ENCODE measurements around the gene ECT2L. TPM values are rescaled to one million over a fixed set of nuclear protein-coding genes. Genes with fewer than 3 reads are reported as not detected.
A peak's percentile ranks its signal among the peaks of the same experiment; 100 is the strongest.

Gene ECT2L
- total RNA-seq, 1 experiment from 2014 or later: not detected

- no peak overlapping the region for H3K27ac ChIP-seq (ENCODE audit: low read length)
- peaks cover 7% of the 10 kb centered on the region for H3K4me1 ChIP-seq (ENCODE audit: low read length)
- H3K9me3 ChIP-seq (ENCODE audit: low read length): no peaks in the 10 kb centered on the region
- no peak overlapping the region for H2AFZ ChIP-seq (ENCODE audit: low read length)
- no peak for DNase-seq
- peak overlapping the region; percentile 51 for H3K4me2 ChIP-seq (ENCODE audit: low read depth, low read length, poor library complexity, severe bottlenecking)
- no peaks in the 10 kb centered on the region for H3K36me3 ChIP-seq (ENCODE audit: insufficient read depth, low read length)
- no peaks in the 10 kb centered on the region for H4K20me1 ChIP-seq (ENCODE audit: insufficient read depth, low read depth, low read length)
- H3K27me3 ChIP-seq (ENCODE audit: low read length): no peaks in the 10 kb centered on the region
- H3K4me3 ChIP-seq (ENCODE audit: low read length): no peak overlapping the region
- H3K9me2 ChIP-seq (replicated peaks; ENCODE audit: insufficient read depth, low read length): no peaks in the 10 kb centered on the region
- no peaks in the 10 kb centered on the region for H3K79me2 ChIP-seq (ENCODE audit: low read length)
- H3K9ac ChIP-seq (ENCODE audit: low read length): no peak overlapping the region
Measured at GRCh38 chr6:138797806-138798446, 2.0 kb downstream of the ECT2L start.

DNA sequence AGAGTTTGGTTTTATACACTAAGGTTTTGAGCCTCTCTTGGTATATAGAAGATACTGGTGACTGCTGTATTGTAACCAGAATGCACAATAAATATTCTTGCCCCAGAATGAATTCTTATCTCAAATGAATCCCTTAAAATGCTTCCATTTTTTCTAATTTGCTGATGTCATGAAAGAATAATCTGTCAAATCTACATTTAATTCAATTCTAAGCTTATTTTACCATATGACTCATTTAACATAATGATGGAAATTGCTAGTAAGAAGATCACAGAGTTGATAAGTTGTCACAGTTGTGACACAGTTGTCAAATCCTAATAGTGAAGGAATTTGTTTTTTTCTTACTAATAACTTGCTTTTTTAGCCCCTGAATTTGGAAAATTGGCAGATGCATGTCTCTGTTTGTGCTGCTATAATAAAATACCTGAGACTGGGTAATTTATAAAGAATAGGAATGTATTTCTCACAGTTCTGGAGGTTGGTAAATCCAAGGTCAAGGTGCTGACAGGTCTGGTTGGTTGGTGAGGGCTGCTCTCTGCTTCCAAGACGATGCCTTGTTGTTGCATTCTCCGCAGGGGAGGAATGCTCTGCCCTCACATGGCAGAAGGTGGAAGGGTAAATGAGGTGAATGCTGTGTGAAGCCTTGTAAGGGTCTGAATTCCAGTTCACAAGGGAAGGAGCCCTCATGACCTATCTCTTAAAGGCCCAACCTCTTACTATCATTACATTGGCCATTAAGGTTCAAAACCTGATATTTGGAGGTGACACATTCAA lies 4.7 kb downstream of the ECT2L start:
- H4K20me1 ChIP-seq (ENCODE audit: insufficient read depth, low read depth, low read length): no peaks in the 10 kb centered on the region
- H3K4me3 ChIP-seq (ENCODE audit: low read length): no peak overlapping the region
- no peaks in the 10 kb centered on the region for H3K9me2 ChIP-seq (replicated peaks; ENCODE audit: insufficient read depth, low read length)
- no peaks in the 10 kb centered on the region for H3K27me3 ChIP-seq (ENCODE audit: low read length)
- no peaks in the 10 kb centered on the region for H3K9me3 ChIP-seq (ENCODE audit: low read length)
- peaks cover 11% of the 10 kb centered on the region for H3K4me1 ChIP-seq (ENCODE audit: low read length)
- no peaks in the 10 kb centered on the region for H3K79me2 ChIP-seq (ENCODE audit: low read length)
- H2AFZ ChIP-seq (ENCODE audit: low read length): no peak overlapping the region
- H3K27ac ChIP-seq (ENCODE audit: low read length): no peak overlapping the region
- H3K36me3 ChIP-seq (ENCODE audit: insufficient read depth, low read length): no peaks in the 10 kb centered on the region
- no peak overlapping the region for H3K4me2 ChIP-seq (ENCODE audit: low read depth, low read length, poor library complexity, severe bottlenecking)
- no peak for DNase-seq
- no peak overlapping the region for H3K9ac ChIP-seq (ENCODE audit: low read length)

DNA sequence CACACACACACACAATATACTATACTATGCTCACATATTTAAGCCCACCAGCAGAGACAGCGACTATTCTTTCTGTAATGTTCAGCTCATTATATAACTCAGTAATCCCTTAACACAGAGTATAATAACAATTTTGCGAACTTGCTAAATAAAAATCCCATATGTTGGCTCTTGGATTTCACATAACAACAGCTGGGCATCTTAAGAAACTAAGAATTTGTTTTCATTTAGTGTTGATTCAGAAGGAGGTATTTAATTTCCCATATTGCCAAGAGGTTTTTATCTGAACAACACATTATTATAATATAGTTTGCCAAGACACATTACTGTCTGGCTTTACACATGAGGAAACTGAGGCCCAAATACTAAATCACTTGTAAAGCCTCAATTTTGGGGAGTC lies 7.4 kb downstream of the ECT2L start:
- DNase-seq: no peak
- peaks cover 23% of the 10 kb centered on the region for H3K4me1 ChIP-seq (ENCODE audit: low read length)
- no peaks in the 10 kb centered on the region for H3K27me3 ChIP-seq (ENCODE audit: low read length)

DNA sequence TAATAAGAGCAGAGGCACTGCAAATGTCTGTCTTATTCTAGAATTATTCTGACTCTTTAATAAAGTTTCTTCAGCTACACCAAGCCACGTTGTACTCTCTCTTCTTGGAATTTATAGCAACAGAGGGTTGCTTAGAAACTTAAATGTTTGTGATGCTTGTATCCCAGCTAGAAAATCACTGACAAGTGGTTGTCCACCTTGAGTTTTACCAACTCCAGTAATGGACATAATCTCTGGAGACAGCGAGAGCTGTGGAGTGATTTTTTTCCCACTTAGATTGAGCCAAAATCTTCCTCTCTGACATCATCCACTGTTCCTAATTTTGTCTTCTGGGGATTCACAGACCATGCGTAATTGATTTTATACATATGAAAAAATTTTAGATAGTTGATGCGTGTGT lies 8.0 kb downstream of the ECT2L start:
- H2AFZ ChIP-seq (ENCODE audit: low read length): no peak overlapping the region
- H3K9me2 ChIP-seq (replicated peaks; ENCODE audit: insufficient read depth, low read length): 0 out of 2 replicates have a peak, but pooled peaks cover 3% of the 10 kb centered on the region
- no peaks in the 10 kb centered on the region for H3K36me3 ChIP-seq (ENCODE audit: insufficient read depth, low read length)
- no peaks in the 10 kb centered on the region for H3K27me3 ChIP-seq (ENCODE audit: low read length)
- no peaks in the 10 kb centered on the region for H3K79me2 ChIP-seq (ENCODE audit: low read length)
- no peak overlapping the region for H3K4me2 ChIP-seq (ENCODE audit: low read depth, low read length, poor library complexity, severe bottlenecking)
- H3K4me1 ChIP-seq (ENCODE audit: low read length): peaks cover 23% of the 10 kb centered on the region
- no peaks in the 10 kb centered on the region for H4K20me1 ChIP-seq (ENCODE audit: insufficient read depth, low read depth, low read length)
- H3K9ac ChIP-seq (ENCODE audit: low read length): no peak overlapping the region
- H3K9me3 ChIP-seq (ENCODE audit: low read length): no peaks in the 10 kb centered on the region
- no peak overlapping the region for H3K27ac ChIP-seq (ENCODE audit: low read length)
- no peak for DNase-seq
- no peak overlapping the region for H3K4me3 ChIP-seq (ENCODE audit: low read length)

More for the DNA sequence above, 7.4 kb downstream of the ECT2L start:
- Histone ChIP-seq H3K36me3 (ENCODE audit: insufficient read depth, low read length) (no peaks in the 10 kb centered on the region), H3K79me2 (ENCODE audit: low read length) (no peaks in the 10 kb centered on the region), H3K9ac (ENCODE audit: low read length) (no peak overlapping the region), H3K4me2 (ENCODE audit: low read depth, low read length, poor library complexity, severe bottlenecking) (no peak overlapping the region), H3K9me2 (replicated peaks; ENCODE audit: insufficient read depth, low read length) (0 out of 2 replicates have a peak, but pooled peaks cover 3% of the 10 kb centered on the region), H3K27ac (ENCODE audit: low read length) (no peak overlapping the region), H3K9me3 (ENCODE audit: low read length) (no peaks in the 10 kb centered on the region), H3K4me3 (ENCODE audit: low read length) (no peak overlapping the region), H4K20me1 (ENCODE audit: insufficient read depth, low read depth, low read length) (no peaks in the 10 kb centered on the region), H2AFZ (ENCODE audit: low read length) (no peak overlapping the region)

- no peaks in the 10 kb centered on the region for H3K27me3 ChIP-seq (ENCODE audit: low read length)
- no peaks in the 10 kb centered on the region for H3K9me3 ChIP-seq (ENCODE audit: low read length)
- no peak overlapping the region for H2AFZ ChIP-seq (ENCODE audit: low read length)
- H3K4me3 ChIP-seq (ENCODE audit: low read length): no peak overlapping the region
- no peaks in the 10 kb centered on the region for H3K79me2 ChIP-seq (ENCODE audit: low read length)
- no peak overlapping the region for H3K9ac ChIP-seq (ENCODE audit: low read length)
- H3K9me2 ChIP-seq (replicated peaks; ENCODE audit: insufficient read depth, low read length): 0 out of 2 replicates have a peak, but pooled peaks cover 3% of the 10 kb centered on the region
- H3K36me3 ChIP-seq (ENCODE audit: insufficient read depth, low read length): no peaks in the 10 kb centered on the region
- peaks cover 23% of the 10 kb centered on the region for H3K4me1 ChIP-seq (ENCODE audit: low read length)
- no peak overlapping the region for H3K27ac ChIP-seq (ENCODE audit: low read length)
- DNase-seq: no peak
- H3K4me2 ChIP-seq (ENCODE audit: low read depth, low read length, poor library complexity, severe bottlenecking): peak overlapping the region; percentile 24
- H4K20me1 ChIP-seq (ENCODE audit: insufficient read depth, low read depth, low read length): no peaks in the 10 kb centered on the region
Measured at GRCh38 chr6:138805016-138805765, 9.3 kb downstream of the ECT2L start.

DNA sequence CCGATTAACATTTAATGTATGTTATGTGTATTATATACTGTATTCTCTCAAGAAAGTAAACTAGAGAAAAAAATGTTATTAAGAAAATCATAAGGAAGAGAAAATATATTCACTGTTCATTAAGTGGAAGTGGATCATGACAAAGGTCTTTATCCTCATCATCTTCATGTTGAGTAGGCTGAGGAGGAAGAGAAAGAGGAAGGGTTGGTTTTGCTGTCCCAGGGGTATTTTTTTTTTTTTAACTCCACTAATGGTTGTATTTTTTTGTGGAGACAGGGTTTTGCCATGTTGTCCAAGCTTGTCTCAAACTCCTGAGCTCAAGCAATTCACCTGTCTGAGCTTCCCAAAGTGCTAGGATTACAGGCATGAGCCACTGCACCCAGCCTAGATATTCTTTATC lies 11.0 kb downstream of the ECT2L start:
- H3K9me2 ChIP-seq (replicated peaks; ENCODE audit: insufficient read depth, low read length): 0 out of 2 replicates have a peak, but pooled peaks cover 3% of the 10 kb centered on the region
- H3K27me3 ChIP-seq (ENCODE audit: low read length): no peaks in the 10 kb centered on the region
- no peaks in the 10 kb centered on the region for H3K79me2 ChIP-seq (ENCODE audit: low read length)
- no peak overlapping the region for H2AFZ ChIP-seq (ENCODE audit: low read length)
- H3K9me3 ChIP-seq (ENCODE audit: low read length): no peaks in the 10 kb centered on the region
- H3K4me2 ChIP-seq (ENCODE audit: low read depth, low read length, poor library complexity, severe bottlenecking): peak overlapping the region; percentile 34
- H3K27ac ChIP-seq (ENCODE audit: low read length): no peak overlapping the region
- no peaks in the 10 kb centered on the region for H3K36me3 ChIP-seq (ENCODE audit: insufficient read depth, low read length)
- peak; percentile 72 for DNase-seq
- no peak overlapping the region for H3K9ac ChIP-seq (ENCODE audit: low read length)
- no peaks in the 10 kb centered on the region for H4K20me1 ChIP-seq (ENCODE audit: insufficient read depth, low read depth, low read length)
- H3K4me3 ChIP-seq (ENCODE audit: low read length): no peak overlapping the region
- H3K4me1 ChIP-seq (ENCODE audit: low read length): peaks cover 23% of the 10 kb centered on the region

- Histone ChIP-seq H3K4me1 (ENCODE audit: low read length) (peaks cover 23% of the 10 kb centered on the region), H3K79me2 (ENCODE audit: low read length) (no peaks in the 10 kb centered on the region), H3K36me3 (ENCODE audit: insufficient read depth, low read length) (no peaks in the 10 kb centered on the region), H4K20me1 (ENCODE audit: insufficient read depth, low read depth, low read length) (no peaks in the 10 kb centered on the region), H3K4me2 (ENCODE audit: low read depth, low read length, poor library complexity, severe bottlenecking) (no peak overlapping the region), H3K9me2 (replicated peaks; ENCODE audit: insufficient read depth, low read length) (0 out of 2 replicates have a peak, but pooled peaks cover 3% of the 10 kb centered on the region), H3K9ac (ENCODE audit: low read length) (no peak overlapping the region), H3K27ac (ENCODE audit: low read length) (no peak overlapping the region), H3K27me3 (ENCODE audit: low read length) (no peaks in the 10 kb centered on the region), H3K4me3 (ENCODE audit: low read length) (no peak overlapping the region), H3K9me3 (ENCODE audit: low read length) (no peaks in the 10 kb centered on the region), H2AFZ (ENCODE audit: low read length) (no peak overlapping the region)
- DNase-seq: no peak
Measured at GRCh38 chr6:138809677-138810076, 13.8 kb downstream of the ECT2L start.

- Histone ChIP-seq H3K27me3 (ENCODE audit: low read length) (no peaks in the 10 kb centered on the region), H4K20me1 (ENCODE audit: insufficient read depth, low read depth, low read length) (no peaks in the 10 kb centered on the region), H3K27ac (ENCODE audit: low read length) (no peak overlapping the region), H3K4me2 (ENCODE audit: low read depth, low read length, poor library complexity, severe bottlenecking) (no peak overlapping the region), H3K9me2 (replicated peaks; ENCODE audit: insufficient read depth, low read length) (no peaks in the 10 kb centered on the region), H2AFZ (ENCODE audit: low read length) (no peak overlapping the region), H3K36me3 (ENCODE audit: insufficient read depth, low read length) (no peaks in the 10 kb centered on the region), H3K4me1 (ENCODE audit: low read length) (peaks cover 8% of the 10 kb centered on the region), H3K4me3 (ENCODE audit: low read length) (no peak overlapping the region), H3K9ac (ENCODE audit: low read length) (no peak overlapping the region), H3K9me3 (ENCODE audit: low read length) (no peaks in the 10 kb centered on the region), H3K79me2 (ENCODE audit: low read length) (no peaks in the 10 kb centered on the region)
- no peak for DNase-seq
Measured at GRCh38 chr6:138811866-138812265, 16.0 kb downstream of the ECT2L start.
